HG03575 (cell line): ENCODE measurements around the gene SLC9A3.

ENCODE experiments used
- ATAC-seq: cut with Tn5 transposase; IDR thresholded peaks from one replicate; pipeline ENCODE4 v1.9.1; 2021; ENCODE audit not compliant: unreplicated experiment, insufficient number of reproducible peaks, low FRiP score; ENCODE audit errors: extremely low read depth

Gene SLC9A3

GRCh38 chr5:472076-472655, 52.1 kb downstream of the SLC9A3 start:
- ATAC-seq = no peak

DNA sequence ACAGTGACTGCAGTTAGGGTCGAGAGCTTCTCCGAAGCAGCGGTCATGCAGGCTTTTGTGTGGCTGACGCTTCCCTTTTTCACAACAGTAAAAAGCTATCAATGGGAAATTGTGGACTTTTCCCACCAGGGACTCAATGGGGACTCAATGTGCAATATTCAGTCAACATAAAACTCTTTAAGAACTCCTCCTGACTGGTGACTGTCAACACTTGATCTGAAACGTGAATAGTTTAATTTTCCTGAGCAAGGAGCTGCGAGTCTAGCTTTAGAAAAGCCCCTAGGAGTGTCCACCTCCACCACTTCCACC, 52.5 kb downstream of the SLC9A3 start:
- no peak for ATAC-seq

DNA sequence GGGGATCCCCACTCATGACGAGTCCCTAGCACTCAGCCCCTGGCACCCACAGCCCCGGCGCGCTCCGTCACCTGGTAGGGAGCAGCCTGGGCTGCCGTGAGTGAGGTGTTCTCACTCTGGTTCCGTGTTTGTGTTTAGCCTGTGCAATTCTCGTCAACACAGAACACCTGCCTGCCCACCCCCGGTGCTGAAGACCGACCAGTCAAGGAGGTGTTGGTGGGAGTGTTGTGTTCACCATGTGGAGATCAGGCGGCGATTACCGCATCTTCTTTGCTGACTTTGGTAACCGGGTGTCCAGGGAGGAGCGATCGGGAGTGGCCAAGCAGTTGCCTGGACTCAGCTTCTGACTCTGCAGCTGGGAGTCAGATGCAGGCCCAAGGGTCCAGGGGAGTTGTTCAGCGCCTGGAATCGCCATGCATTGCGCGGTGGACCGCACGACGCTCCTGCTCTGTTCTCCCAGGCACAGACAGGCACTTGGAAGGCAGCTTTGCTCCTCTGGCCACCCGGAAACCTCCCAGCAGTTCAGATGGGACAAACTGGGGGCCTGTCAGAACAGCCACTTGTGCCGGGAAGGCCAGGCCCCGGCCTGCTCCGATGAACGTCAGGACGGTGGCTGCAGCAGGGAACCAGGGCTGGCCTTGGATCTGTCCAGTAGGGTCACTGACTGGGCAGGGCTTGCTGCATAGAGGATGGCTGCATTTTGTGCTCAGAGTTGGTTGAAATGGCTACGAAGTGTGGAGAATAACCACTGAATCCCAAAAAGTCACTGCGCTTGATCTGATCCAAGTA, 53.1 kb downstream of the SLC9A3 start:
- ATAC-seq = no peak

DNA sequence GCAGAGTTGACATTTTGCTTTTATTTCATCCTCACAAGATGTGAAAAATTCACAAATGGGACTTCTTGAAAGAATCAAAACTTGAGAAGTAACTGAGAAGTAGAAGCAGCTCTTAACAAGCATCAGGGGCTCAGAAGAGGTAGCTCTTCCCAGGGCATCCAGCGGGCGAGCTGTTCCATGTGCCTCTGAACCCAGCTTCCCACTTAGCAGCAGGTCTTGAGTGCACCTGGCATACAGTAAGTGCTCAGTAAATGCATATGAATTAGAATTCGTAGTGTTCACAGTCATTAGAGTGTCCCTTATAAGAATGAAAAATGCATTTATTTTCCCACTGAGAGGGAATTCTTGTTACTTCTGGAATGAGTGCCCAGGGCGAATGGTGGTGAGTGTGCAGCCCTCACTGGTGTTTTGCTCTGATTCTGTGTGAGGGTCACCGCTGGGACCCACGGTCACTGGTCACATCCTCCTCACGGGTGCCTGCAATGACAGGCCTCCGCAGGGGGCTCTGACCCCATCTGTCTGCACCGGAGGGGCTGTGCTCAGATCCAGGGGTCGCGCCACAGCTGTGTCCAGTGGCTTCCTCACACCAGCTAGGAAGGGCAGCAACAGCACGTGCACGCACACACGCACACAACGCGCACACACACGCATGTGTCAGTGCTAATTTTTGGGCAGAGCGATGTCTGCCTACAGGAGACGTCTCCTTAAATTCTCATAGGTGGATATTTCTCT, 54.3 kb downstream of the SLC9A3 start:
- no peak for ATAC-seq

DNA sequence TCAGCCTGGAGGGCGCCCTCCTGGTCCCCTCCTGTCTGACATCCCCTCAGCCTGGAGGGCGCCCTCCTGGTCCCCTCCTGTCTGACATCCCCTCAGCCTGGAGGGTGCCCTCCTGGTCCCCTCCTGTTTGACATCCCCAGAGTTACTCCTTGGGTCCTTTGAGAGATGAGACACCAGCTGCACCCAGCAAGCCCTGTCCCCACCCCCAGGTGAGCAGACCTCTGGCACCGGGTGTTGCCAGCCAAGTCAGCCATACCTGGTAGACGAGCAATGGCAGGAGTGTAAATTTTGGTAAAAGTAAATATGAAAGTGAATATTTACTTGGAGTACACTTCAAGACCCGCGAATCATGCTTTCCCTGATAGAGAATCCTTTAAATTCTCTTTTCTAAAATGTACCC, 55.8 kb downstream of the SLC9A3 start:
- ATAC-seq = no peak

DNA sequence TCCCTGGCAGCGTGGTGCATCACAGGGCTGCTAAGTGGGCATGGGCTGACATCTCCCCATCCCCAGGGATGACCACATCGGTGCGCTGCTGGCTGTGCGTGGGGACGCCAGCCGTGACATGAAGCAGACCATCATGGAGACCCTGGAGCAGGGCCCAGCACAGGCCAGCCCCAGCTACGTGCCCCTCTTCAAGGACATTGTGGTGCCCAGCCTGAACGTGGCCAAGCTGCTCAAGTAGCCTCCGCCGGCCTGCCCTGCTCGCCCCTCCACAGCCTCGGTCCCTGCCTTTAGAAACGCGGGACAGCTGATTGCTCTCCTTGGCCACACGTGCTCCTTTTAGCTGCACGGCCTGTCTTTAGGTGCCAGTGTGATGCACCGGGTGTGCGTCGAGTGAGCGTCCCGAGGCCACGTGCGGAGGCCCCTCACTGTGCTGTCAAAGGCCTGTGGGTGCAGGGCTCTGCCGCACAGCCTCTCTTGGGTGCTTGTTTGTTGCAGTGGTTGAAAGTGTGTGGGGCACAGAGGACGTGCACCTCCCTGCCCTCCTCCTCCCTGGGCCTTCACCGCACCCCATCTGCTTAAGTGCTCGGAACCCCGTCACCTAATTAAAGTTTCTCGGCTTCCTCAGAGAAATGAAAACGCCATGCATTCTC, 57.5 kb downstream of the SLC9A3 start:
- no peak for ATAC-seq

DNA sequence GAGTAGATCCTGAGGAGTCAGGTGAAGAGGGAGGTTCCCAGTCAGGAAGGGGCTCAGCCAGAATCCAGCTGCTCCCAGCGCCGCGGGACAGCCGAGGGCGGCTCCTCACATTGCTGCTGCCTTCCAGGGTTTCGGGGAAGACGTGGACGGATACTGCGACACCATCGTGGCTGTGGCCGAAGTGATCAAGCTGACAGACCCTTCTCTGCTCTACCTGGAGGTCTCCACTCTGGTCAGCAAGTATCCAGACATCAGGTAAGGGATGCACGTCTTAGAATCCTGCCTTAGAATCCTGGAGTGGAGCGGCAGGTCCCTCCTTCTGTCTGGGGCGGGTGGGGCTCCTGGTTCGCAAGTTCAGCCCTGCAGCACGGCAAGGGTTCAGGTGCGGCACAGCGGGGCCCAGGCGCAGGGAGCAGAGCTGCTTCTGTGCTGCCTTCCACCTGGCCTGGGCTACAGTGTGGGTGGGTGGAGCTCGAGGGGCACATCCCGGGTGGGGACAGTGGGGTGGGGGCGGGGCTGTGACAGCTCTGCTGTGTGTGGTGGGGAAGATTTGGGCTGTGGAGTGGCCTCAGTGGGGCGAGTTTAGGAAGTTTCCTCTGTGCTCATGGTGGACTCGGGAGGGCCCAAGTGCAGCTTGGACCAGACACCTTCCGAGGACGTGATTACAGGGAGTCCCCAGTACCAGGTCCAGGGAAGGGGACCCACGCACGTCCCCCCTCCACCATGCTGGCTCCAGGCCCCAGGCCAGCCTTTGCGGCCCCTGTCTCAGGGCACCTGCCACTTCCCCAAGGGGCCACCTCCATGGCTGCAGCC, 58.5 kb downstream of the SLC9A3 start:
- ATAC-seq = no peak

DNA sequence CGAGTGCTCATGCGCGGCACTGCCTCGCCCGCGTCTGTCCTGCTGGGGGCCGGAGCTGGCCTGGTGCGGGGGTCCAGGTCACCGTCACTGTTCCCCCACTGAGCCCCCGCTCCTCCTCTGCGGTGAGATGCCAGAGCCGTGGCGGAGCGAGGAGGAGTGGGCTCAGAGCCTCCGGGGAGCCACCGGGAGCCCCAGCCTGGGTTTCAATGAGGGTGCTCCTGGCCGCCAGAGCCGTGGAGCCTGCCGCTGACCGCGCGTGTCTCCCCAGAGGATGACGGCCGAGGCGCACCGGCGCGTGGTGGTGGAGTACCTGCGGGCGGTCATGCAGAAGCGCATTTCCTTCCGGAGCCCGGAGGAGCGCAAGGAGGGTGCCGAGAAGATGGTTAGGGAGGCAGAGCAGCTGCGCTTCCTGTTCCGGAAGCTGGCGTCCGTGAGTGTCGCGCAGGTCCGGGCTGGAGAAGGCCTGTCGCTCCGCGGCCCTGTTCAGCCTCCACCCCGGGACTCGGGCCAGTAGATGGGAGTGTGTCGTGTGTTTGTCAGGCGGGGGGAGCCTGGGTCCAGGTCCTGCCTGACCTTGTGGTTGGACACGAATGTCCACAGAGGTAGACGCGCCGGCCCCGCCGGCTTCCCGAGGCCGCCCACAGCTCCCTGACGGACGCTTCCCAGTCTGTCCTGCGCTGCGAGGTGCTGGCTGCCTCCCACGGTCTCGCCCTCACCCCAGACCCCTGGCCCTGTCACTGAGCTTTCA, 59.2 kb downstream of the SLC9A3 start:
- no peak for ATAC-seq

DNA sequence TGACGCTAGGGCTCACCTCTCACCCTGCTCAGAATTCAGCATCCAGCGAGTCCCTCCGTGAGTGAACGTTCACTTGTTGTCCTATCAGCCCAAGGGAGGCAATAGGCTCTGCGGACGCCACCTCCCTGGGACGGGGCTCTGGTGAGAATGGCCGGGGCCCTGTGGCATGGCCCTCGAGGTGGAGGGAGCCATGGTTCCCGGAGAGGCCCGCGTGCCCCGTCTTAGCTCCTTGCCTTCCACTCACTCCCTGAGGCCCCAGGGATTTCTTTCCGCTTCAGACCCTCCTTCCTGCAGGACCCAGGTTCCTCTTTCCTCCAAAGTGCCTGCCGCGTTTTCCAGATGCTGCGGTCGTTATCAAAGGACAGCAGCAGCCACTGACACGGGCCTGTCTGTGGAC, 59.8 kb downstream of the SLC9A3 start:
- ATAC-seq = no peak

DNA sequence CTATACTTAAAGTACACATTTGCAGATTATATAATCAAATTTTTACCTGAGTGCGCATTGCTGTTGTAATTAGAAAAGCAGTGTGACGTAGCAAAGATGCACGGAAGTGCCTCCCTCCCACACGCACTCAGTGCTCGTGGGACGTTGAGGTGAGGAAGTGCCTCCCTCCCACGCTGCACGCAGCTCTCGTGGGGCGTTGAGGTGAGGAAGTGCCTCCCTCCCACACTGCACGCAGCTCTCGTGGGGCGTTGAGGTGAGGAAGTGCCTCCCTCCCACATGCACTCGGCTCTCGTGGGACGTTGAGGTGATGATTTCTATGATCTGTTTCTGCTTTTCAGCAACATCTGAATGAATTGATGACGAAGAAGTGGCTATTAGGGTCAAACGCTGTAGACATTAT, 60.3 kb downstream of the SLC9A3 start:
- no peak for ATAC-seq

- ATAC-seq = no peak
Observed at GRCh38 chr5:463301-463700, 60.9 kb downstream of the SLC9A3 start.

- no peak for ATAC-seq
Observed at GRCh38 chr5:462051-462481, 62.2 kb downstream of the SLC9A3 start.

DNA sequence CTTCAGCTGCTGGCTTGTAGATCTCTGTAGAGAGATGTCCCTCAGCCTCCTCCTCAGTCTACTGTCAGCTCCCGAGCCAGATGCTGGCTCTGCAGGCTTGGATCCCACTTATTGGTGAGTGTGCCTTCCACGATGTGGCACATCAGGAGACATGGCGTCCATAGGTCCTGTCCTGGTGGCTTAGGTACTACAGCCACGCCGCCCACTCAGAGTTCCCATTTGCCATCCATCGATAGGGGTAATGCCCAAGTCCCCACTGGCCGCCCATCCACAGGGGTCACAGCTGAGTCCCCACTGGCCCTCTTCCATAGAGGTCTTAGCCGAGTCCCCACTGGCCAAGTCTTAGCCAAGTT, 64.0 kb downstream of the SLC9A3 start:
- no peak for ATAC-seq

- no peak for ATAC-seq
Observed at GRCh38 chr5:459562-460272, 64.5 kb downstream of the SLC9A3 start.

GRCh38 chr5:458547-459353, 65.5 kb downstream of the SLC9A3 start:
- no peak for ATAC-seq

GRCh38 chr5:457195-457961, 66.9 kb downstream of the SLC9A3 start:
- ATAC-seq = no peak
